ENCODE measurements around the gene USP17L28. TPM values are rescaled to one million over a fixed set of nuclear protein-coding genes. Genes with fewer than 3 reads are reported as not detected.
A peak's percentile ranks its signal among the peaks of the same experiment; 100 is the strongest.
"Not testable (repeated sequence)": the region's sequence is repeated elsewhere in the genome, so short reads cannot be mapped to it uniquely, and the experiment has no call there.

USP17L28 gene
- not detected in 2 replicates for total RNA-seq (2014; rRNA removed; shearing (Covaris generic))

DNA sequence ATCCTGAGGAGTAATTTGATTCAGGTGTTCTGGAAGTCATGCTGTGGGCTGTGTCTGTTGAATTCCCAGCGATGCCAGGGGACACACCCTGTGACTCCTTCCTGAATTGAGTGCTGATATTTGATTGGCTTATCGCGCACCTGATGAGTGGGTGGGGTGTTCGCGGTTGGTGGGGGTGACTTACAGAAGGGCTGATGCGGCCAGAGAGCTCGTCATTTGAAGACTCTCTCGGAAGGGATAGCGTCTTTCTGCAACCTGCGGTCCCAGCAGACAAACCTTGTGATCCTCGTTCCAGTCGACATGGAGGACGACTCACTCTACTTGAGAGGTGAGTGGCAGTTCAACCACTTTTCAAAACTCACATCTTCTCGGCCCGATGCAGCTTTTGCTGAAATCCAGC lies at the start of gene USP17L28:
Gene USP17L28 (plus strand): TSS at position 301 of the 400 bp plus-strand sequence. CDS start 0 bp downstream, at position 301.
- not testable (repeated sequence) for H3K4me3 ChIP-seq; H3K27ac ChIP-seq; H3K36me3 ChIP-seq; H3K4me1 ChIP-seq (replicated peaks); H3K27me3 ChIP-seq (replicated peaks); DNase-seq (ENCODE audit: low read depth in 1 of 2, low spot score in 2 of 2); H3K9me3 ChIP-seq (replicated peaks)

DNA sequence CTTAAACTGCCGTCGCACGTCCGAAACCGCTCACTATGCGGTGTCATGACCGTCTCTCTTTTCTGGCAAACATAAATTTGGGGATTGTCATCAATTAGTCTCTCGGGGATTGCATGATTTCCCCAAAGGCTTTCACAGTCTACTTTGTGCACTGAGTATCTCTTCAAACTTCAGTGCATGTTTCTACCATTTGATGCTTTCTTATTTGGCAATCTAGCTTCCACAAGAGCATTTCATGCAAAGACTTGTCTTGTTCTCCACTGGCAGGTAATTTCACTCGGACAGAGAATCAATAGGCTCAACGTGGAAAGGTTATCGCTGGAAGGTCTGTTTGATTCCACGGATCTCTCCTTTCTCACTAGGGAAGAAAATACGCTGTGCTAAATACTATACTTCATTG lies 24.5 kb upstream of the USP17L28 start:
- not testable (repeated sequence) for H3K36me3 ChIP-seq; H3K9me3 ChIP-seq (replicated peaks); H3K4me1 ChIP-seq (replicated peaks)

DNA sequence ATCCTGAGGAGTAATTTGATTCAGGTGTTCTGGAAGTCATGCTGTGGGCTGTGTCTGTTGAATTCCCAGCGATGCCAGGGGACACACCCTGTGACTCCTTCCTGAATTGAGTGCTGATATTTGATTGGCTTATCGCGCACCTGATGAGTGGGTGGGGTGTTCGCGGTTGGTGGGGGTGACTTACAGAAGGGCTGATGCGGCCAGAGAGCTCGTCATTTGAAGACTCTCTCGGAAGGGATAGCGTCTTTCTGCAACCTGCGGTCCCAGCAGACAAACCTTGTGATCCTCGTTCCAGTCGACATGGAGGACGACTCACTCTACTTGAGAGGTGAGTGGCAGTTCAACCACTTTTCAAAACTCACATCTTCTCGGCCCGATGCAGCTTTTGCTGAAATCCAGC lies 23.8 kb upstream of the USP17L28 start, which contains the start of gene USP17L24:
Gene USP17L24 (plus strand): TSS at position 301 of the 400 bp plus-strand sequence. CDS start 0 bp downstream, at position 301.
- not testable (repeated sequence) for H3K9me3 ChIP-seq (replicated peaks); H3K4me3 ChIP-seq; H3K36me3 ChIP-seq; DNase-seq (ENCODE audit: low read depth in 1 of 2, low spot score in 2 of 2); H3K4me1 ChIP-seq (replicated peaks); H3K27me3 ChIP-seq (replicated peaks); H3K27ac ChIP-seq

More for the DNA sequence above, 24.5 kb upstream of the USP17L28 start:
- not testable (repeated sequence) for H3K27ac ChIP-seq; H3K4me3 ChIP-seq; DNase-seq (ENCODE audit: low read depth in 1 of 2, low spot score in 2 of 2); H3K27me3 ChIP-seq (replicated peaks)

- not testable (repeated sequence) for H3K4me3 ChIP-seq; H3K27ac ChIP-seq; H3K27me3 ChIP-seq (replicated peaks); H3K9me3 ChIP-seq (replicated peaks); H3K4me1 ChIP-seq (replicated peaks); DNase-seq (ENCODE audit: low read depth in 1 of 2, low spot score in 2 of 2); H3K36me3 ChIP-seq
Measured at GRCh38 chr4:9329611-9330010, 19.1 kb upstream of the USP17L28 start, which contains the start of gene USP17L25. Gene USP17L25, plus strand, starts transcription at chr4:9329911. Its CDS starts 0 bp downstream, at chr4:9329911.

GRCh38 chr4:9334358-9334757 lies 14.3 kb upstream of the USP17L28 start, which contains the start of gene USP17L26:
Gene USP17L26, plus strand, starts transcription at chr4:9334658. Its CDS starts 0 bp downstream, at chr4:9334658.
- not testable (repeated sequence) for H3K4me3 ChIP-seq; H3K9me3 ChIP-seq (replicated peaks); H3K4me1 ChIP-seq (replicated peaks); H3K27me3 ChIP-seq (replicated peaks); DNase-seq (ENCODE audit: low read depth in 1 of 2, low spot score in 2 of 2); H3K27ac ChIP-seq; H3K36me3 ChIP-seq

DNA sequence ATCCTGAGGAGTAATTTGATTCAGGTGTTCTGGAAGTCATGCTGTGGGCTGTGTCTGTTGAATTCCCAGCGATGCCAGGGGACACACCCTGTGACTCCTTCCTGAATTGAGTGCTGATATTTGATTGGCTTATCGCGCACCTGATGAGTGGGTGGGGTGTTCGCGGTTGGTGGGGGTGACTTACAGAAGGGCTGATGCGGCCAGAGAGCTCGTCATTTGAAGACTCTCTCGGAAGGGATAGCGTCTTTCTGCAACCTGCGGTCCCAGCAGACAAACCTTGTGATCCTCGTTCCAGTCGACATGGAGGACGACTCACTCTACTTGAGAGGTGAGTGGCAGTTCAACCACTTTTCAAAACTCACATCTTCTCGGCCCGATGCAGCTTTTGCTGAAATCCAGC lies 9.6 kb upstream of the USP17L28 start, which contains the start of gene USP17L5:
Gene USP17L5 (plus strand): TSS at position 301 of the 400 bp plus-strand sequence. CDS start 0 bp downstream, at position 301.
- not testable (repeated sequence) for H3K9me3 ChIP-seq (replicated peaks); DNase-seq (ENCODE audit: low read depth in 1 of 2, low spot score in 2 of 2); H3K36me3 ChIP-seq; H3K27me3 ChIP-seq (replicated peaks); H3K27ac ChIP-seq; H3K4me1 ChIP-seq (replicated peaks); H3K4me3 ChIP-seq

GRCh38 chr4:9343848-9344247 lies 4.8 kb upstream of the USP17L28 start, which contains the start of gene USP17L27:
Gene USP17L27, plus strand, starts transcription at chr4:9344148. Its CDS starts 0 bp downstream, at chr4:9344148.
- not testable (repeated sequence) for H3K27me3 ChIP-seq (replicated peaks); H3K27ac ChIP-seq; DNase-seq (ENCODE audit: low read depth in 1 of 2, low spot score in 2 of 2); H3K4me1 ChIP-seq (replicated peaks); H3K4me3 ChIP-seq; H3K9me3 ChIP-seq (replicated peaks); H3K36me3 ChIP-seq

DNA sequence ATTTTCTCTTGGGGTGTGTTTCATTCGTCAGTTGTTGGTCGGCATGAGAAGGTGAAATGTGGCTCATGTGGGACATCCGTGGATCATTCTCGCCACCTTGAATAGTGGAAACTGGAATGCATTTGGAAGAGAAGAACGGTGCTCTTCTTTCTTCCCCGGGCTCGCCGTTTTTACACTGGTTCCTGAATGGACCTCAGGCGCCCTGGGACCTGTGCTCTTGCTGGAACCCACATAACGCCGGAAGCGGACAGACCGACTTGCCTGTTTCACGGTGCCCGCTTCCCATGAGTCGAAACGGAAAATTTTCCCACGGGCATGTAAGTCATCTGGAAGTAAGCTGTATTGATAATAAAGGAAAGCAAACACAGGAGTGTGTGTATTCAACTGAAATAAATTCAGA lies 2.2 kb downstream of the USP17L28 start:
- H3K9me3 ChIP-seq (replicated peaks); H3K27ac ChIP-seq; H3K27me3 ChIP-seq (replicated peaks); H3K4me1 ChIP-seq (replicated peaks); DNase-seq (ENCODE audit: low read depth in 1 of 2, low spot score in 2 of 2); H3K4me3 ChIP-seq; H3K36me3 ChIP-seq: not testable (repeated sequence)

GRCh38 chr4:9353338-9353737 lies 4.6 kb downstream of the USP17L28 start, which contains the start of gene USP17L29:
Gene USP17L29, plus strand, starts transcription at chr4:9353638. Its CDS starts 0 bp downstream, at chr4:9353638.
- H3K27me3 ChIP-seq (replicated peaks); H3K4me1 ChIP-seq (replicated peaks); H3K9me3 ChIP-seq (replicated peaks); H3K4me3 ChIP-seq; DNase-seq (ENCODE audit: low read depth in 1 of 2, low spot score in 2 of 2); H3K36me3 ChIP-seq; H3K27ac ChIP-seq: not testable (repeated sequence)

- not testable (repeated sequence) for H3K4me1 ChIP-seq (replicated peaks); H3K9me3 ChIP-seq (replicated peaks); DNase-seq (ENCODE audit: low read depth in 1 of 2, low spot score in 2 of 2); H3K36me3 ChIP-seq; H3K27ac ChIP-seq; H3K4me3 ChIP-seq; H3K27me3 ChIP-seq (replicated peaks)
Measured at GRCh38 chr4:9362829-9363228, 14.1 kb downstream of the USP17L28 start, which contains the start of gene USP17L30. Gene USP17L30, plus strand, starts transcription at chr4:9363129. Its CDS starts 0 bp downstream, at chr4:9363129.

GRCh38 chr4:9379881-9380280 lies 31.2 kb downstream of the USP17L28 start:
- H3K9me3 ChIP-seq (replicated peaks) = not testable (repeated sequence)

DNA sequence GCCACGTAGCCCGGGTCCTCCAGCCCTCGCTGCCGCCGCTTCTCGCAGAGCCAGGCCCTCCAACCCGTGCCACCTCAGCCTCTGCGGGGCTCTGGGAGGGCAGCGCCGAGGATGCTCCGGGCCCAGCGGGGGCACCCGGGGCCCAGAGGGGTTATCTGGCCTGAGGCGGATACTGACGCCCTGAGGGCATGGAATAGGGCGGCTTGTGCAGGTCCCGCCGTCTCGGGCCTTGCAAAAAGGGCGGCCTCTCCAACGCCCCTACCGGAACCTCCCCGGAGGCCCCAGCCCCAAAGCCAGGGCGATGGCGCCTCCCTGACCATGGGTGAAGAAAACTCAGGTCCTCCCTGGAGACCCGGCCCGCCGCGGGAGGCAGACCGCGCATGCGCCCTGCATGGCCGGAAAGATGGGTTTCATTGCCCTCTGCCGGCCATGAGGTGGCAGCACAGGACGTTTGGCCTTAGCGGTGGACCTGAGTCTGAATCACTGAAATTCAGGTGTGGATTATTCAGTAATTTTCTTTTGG lies 32.4 kb downstream of the USP17L28 start:
- H3K27ac ChIP-seq; H3K9me3 ChIP-seq (replicated peaks); H3K36me3 ChIP-seq; H3K27me3 ChIP-seq (replicated peaks); H3K4me1 ChIP-seq (replicated peaks); H3K4me3 ChIP-seq: not testable (repeated sequence)
- peak; percentile 18 to 55 for DNase-seq (ENCODE audit: low read depth in 1 of 2, low spot score in 2 of 2)

More at GRCh38 chr4:9379881-9380280, 31.2 kb downstream of the USP17L28 start:
- H3K4me3 ChIP-seq; H3K27ac ChIP-seq; H3K4me1 ChIP-seq (replicated peaks); DNase-seq (ENCODE audit: low read depth in 1 of 2, low spot score in 2 of 2); H3K36me3 ChIP-seq; H3K27me3 ChIP-seq (replicated peaks): not testable (repeated sequence)

DNA sequence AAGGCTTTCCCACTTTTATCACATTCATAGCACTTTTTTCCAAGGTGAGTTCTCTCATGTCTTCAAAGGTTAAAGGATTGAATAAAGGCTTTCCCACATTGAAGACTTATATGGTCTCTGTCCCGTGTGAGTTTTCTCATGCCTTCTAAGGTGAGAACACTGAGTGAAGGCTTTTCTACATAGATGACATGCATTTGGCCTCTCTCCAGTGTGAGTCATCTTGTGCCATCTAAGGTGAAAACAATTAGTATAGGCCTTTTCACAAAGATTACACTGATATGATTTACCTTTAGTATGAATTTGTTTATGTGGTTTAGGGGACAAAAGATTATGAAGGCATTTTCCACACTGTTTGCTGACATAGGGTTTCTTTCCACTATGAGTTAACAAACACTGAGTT lies 35.4 kb downstream of the USP17L28 start:
- Histone ChIP-seq H3K9me3 (replicated peaks) (no peaks in the 10 kb centered on the region), H3K27ac (no peak overlapping the region), H3K36me3 (no peaks in the 10 kb centered on the region), H3K4me1 (replicated peaks) (no peaks in the 10 kb centered on the region), H3K27me3 (replicated peaks) (no peaks in the 10 kb centered on the region), H3K4me3 (no peak overlapping the region)
- no peak for DNase-seq (ENCODE audit: low read depth in 1 of 2, low spot score in 2 of 2)

GRCh38 chr4:9389001-9389400 lies 40.3 kb downstream of the USP17L28 start:
- not testable (repeated sequence) for H3K9me3 ChIP-seq (replicated peaks); H3K4me3 ChIP-seq; DNase-seq (ENCODE audit: low read depth in 1 of 2, low spot score in 2 of 2); H3K36me3 ChIP-seq; H3K27ac ChIP-seq; H3K4me1 ChIP-seq (replicated peaks); H3K27me3 ChIP-seq (replicated peaks)

Data from SJSA1 (cell line).